Measurements from ENCODE around the gene LRRC37A.
"Not testable (repeated sequence)": the region's sequence is repeated elsewhere in the genome, so short reads cannot be mapped to it uniquely, and the experiment has no call there.

LRRC37A gene

DNA sequence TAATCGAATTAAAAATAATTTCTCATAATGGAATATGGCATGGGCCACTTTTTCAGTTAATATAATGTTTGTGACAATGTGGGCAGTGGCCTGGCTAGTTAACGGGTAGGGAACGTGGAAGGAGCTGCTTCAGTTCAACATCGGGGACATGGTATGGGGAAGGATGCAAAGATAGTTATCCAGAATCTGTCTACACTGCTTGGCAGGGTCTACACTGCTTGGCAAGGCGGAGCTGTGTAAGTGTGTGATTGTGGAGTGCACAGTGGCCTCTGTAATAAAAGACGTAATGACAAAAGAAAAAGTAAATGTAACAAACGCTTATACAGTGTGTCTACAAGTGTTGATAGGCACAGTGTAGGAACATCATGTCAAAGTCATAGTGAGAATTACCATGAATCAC lies 7.3 kb upstream of the LRRC37A start:
- DNase-seq (ENCODE audit: low read depth) = not testable (repeated sequence)

DNA sequence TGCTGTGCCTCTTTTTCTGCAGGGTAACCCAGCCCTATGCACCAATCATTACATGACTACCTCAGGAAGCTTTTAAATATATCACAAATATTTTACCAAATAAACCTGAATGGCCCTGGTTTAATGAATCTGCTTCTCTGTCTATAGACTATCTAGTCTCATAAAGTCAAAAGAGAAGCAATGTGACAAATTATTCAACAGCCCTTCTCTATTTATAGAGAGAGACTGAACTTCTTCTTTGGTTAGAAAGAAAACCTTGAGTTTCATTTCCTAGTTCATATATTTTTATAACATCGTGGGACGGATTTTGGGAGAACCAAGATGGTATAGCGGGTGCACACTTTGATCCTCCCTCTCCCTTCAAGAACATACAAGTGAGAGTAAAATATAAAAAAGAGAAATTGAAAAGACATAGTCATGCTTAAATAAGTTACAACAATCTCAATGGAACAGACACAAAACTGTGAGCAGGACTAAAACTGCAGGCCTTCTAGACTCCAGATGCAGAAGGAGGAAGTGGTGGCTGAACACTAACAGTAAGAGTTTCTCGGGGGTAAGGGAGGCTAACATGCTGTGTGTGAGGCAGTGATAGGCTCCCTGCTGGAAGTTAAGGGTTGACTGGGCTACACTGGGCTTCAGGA lies 3.9 kb upstream of the LRRC37A start:
- not testable (repeated sequence) for DNase-seq (ENCODE audit: low read depth)

DNA sequence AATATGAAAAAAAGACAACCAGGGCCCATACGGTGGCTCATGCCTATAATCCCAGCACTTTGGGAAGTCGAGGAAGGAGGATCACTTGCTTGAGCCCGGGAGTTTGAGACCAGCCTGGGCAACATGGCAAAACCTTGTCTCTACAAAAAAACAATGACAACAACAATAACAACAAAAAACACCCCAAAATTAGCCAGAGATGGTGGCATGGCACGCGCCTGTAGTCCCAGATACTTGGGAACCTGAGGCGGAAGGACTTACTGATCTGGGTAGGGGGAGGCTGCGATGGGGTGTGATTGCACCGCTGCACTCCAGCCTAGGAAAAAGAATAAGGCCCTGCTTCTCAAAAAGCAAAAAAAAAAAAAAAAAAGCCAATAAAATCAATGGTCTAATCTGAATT lies 3.3 kb upstream of the LRRC37A start:
- DNase-seq (ENCODE audit: low read depth) = not testable (repeated sequence)

DNA sequence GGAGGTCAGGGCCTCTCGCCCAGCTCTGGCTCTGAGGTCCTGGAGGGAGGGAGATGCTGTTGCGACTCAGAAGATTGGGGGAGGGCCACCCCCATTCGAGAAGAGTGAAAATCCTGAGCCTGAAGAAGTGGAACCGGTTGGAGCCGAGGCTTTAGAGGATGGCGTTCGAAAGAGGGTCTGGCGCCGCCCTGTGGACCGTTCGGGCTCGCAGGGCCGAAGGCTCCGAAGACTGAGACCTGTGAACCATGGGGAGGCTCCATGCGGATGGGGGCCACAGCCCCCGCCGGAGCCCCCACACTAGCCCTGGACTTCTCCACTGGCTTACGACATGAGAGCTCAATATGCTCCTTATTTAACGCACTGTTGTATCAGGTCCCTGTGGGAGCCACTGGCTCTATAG lies 46.3 kb downstream of the LRRC37A start:
- not testable (repeated sequence) for DNase-seq (ENCODE audit: low read depth)

DNA sequence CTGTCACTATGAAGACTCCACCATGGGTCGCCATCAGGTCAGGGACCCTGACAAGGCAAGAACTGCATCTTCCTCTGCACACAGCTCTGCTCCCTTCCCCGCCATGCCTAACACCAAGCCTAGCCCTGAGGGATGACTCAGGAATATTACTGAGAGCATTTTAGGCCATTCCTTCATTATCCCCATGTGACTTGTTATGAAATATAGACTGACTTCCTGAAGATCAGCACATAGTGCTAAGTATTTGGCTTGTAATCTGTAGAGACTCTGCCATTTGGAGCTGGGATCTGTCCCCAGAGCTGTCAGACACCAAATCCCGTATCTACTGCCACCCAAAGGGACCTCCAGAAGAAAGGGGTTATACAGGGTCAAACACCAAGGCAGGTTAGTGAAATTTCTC lies 47.2 kb downstream of the LRRC37A start:
- DNase-seq (ENCODE audit: low read depth) = not testable (repeated sequence)

DNA sequence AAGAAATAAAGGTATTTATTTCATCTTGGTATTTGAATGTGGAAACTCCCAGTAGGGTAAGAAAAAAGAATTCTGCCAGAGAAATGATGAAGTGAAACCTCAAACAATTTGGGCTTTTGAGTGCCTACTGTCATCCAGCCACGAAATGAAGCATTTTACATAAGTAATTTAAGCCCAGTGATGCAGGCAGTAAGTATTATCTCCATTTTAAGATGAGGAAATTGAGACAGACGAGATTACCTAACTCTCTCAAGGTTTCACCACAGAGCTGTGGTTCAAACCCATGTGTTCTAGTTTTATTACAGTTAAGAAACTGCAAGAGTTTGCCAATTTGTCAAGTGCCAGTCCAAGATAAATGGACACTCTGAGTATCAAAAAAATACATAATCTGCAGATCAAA lies 53.4 kb downstream of the LRRC37A start:
- not testable (repeated sequence) for DNase-seq (ENCODE audit: low read depth)

DNA sequence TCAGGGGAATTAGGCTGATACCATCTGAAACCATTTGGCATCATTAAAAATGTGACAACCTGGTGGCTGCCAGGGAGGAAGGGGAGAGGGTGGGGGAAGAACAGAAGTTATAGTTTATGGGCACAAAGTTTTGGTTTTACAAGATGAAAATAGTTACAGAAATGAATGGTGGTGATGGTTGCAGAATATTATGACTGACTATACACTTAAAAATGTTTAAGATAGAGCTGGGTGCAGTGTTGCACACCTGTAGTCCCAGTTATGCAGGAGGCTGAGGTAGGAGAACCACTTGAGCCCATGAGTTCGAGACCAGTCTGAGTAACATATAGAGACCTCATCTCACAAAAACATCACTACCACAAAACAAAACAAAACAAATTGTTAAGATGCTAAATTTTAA lies 54.1 kb downstream of the LRRC37A start:
- DNase-seq (ENCODE audit: low read depth) = not testable (repeated sequence)

DNA sequence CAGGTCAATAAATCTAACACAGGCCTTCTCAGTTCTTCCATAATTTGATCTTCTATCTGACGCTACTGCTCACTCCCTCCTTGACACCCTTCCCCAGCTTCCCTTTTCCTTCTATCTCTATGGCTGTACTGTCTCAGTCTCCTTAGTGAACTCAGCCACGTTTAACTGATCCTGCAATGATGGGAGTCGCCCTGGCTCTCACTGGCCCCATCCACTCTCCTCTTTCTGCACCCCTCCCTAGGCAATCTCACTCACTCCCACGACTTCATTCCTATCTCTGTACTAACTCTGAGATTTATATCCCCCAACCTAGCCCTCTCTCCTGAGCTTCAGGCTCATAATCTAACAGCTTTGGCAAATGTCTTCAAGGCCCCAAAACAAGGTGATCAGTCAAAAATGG lies 58.9 kb downstream of the LRRC37A start:
- not testable (repeated sequence) for DNase-seq (ENCODE audit: low read depth)

DNA sequence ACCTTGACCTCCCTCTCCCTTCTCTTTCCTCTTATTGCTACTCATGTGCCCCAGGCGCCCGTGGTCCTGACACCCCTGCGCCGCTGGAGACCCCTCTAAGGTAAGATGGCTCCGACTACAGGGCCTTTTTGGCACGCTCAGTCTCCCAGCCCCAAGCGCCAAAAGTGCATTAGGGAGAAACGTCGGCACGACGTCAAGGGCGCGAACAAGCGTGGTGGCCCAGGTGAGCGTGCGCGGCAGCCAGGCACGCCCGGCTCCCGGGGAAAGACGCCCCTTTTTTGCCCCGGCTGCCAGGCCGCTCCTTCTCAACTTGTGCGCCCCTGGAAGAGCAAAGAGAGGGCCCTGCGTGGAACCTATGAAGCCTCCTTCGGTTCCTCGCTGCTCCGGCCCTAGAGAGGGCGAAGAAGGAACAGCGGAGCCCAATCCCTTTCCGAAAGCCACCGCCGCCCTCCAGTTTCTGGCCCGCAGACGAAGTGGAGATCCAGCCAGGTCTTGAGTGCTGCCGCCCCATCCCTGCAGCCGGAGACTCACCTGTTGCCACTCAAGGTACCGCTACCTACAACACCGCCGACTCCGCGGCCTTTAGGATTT lies 66.3 kb downstream of the LRRC37A start:
- DNase-seq (ENCODE audit: low read depth) = not testable (repeated sequence)

DNA sequence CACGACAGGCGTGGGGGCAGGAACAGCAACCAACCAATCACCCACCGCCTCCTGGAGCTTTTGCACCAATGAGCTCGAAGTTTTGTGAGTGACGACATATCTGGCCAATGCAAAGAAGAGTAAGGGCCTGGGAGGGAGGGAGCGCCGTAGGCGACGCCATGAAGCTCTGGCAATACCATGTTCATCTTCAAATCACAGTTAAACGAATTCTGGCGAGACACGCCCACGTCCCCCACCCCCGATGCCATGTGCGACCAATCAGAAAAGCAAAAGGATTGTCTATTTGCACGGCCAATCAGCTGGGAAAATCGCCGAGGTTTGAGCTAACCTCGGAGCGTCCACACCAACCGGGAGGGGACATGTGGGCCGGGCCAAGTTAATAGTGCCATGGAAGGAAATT lies 66.8 kb downstream of the LRRC37A start, which contains the start of gene ARL17B:
ARL17B (minus strand) TSS at position 12 of the 400 bp plus-strand sequence. CDS start 3,369 bp downstream, outside the sequence.
- DNase-seq (ENCODE audit: low read depth) = peak; percentile 87

DNA sequence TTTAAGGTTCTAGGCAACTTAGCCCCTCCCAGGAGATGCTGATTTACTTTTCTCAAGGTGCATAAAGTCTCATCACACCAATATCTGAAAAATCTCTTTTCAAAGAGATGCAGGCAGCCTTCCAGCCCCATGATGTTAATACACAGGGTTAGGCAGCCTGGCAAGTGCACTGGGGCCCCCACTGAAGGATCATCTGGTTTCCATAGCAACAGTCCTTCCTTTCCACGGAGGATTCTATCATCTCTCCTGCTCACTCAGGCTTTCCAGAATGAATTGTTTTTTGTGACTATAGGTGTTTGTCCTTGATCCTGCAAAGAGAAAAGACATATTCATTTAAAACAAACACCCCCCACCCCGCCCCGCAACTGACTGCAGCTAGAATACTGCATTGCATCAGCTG lies 72.6 kb downstream of the LRRC37A start:
- not testable (repeated sequence) for DNase-seq (ENCODE audit: low read depth)

DNA sequence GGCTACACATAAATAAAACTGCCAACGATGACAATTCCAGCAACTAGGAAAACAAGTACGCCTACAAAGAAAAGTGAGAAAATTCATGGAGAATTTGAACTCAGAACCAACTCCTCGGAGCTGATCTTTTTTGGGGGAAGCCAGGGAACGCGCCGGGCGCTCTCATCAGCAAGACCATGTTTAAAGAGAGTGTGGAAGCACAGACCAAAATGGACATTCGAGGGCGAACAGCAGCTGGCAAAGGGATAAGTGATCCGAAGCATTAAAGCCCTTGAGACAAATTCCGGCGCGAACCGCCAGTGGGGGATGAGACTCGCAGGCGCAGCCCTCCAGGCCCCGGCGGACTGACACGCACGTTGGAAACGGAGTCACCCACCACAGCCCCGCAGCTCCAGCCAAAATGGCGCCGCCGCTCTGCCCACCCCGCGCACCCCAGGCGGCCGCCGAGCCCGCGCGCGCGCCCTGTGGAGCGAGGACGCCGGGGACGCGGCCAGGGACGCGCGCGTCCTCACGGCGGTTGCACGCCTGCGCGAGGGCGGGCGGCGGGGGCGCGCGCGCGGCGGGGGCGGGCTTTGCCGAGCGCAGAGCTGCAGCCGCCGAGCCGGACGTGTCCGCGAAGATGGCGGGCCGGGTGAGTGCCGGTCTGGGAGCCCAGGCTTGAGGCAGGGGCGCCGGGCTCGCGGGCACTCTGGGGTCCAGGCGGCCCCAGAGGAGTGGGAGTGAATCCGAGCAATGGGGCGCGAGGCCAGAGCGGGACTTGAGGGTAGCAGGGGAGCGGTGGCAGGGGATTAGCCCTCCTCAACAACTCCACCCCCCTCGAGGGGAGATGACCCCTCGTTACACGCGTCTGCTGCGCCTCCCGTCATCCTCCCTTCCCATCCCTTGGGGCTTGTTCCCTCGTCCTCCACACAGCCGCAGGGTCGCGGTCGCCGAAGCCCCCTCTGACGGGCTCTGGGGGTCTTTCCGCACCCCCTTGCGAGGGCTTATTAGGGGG lies 77.6 kb downstream of the LRRC37A start:
- not testable (repeated sequence) for DNase-seq (ENCODE audit: low read depth)

DNA sequence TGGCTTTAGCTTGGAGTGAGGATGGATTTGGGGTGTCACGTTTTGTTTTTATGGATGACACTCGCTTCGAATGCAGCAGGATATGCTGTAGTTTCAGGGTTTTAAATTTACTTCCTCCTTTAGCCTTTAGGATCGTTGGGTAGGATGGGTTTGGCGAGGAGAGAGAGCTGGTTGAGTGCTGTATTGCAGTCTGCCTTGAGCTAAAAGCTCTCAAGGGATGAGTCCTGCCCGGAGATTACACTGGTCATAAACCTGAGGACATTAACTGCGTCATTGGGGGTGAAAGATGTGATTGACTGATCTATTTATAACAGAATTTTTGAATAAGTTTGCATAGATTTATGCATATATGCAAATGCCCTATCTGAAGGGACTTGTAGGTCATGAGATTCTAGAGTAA lies 78.5 kb downstream of the LRRC37A start:
- not testable (repeated sequence) for DNase-seq (ENCODE audit: low read depth)

DNA sequence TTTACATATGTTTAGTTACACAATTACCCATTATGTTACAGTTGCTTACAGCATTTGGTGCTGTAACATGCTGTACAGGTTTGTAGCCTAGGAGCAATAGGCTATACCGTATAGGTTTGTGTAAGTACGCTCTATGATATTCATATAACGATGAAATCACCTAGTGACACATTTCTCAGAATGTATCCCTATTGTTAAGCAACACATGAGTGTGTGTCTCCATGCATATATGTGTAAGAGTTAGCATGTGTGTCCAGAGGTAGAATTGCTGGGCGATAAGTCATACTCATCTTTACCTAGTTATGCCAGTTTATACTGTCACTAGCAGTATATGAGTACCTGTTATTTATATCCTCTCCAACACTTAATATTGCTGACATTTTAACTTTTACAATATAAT lies 88.2 kb downstream of the LRRC37A start:
- DNase-seq (ENCODE audit: low read depth) = not testable (repeated sequence)

DNA sequence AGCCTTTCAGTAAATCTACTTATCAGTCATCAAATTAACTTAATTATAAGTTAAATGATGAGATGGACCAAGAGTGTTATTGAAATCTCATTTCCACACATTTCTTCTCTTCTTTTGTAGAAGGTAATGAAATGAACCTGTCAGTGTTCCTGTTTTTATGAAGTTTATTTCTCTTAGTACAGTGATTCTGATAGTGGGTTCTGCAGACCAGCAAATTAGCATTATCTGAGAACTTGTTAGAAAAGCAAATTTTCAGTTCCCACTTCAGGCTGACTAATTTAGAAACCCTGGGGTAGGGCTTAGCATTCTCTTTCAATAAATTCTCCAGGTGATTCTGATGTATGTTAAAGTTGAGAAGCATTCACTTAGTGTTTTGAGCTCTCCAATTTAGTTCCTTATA lies 90.6 kb downstream of the LRRC37A start:
- not testable (repeated sequence) for DNase-seq (ENCODE audit: low read depth)
